ENCODE data around the gene SPTLC3. TPM values are rescaled to one million over a fixed set of nuclear protein-coding genes. Genes with fewer than 3 reads are reported as not detected.

The SPTLC3 gene
- total and polyA plus RNA-seq, 4 donors, result 3.0 to 23.2 (median 11.9) TPM

DNA sequence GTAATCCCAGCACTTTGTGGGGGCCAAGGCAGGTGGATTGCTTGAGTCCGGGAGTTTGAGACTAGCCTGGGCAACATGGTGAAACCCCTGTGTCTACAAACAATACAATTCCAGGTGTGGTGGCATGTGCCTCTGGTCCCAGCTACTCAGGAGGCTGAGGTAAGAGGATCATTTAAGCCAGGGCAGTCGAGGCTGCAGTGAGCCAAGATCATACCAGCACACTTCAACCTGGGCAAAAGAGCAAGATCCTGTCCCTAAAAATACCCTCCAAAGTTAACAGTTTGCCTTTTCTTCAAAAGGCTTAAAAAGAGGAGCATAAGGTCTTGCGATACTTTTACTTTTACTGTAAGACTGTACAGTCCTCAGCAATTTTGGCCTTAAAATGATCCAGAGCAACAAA is 10.7 kb upstream of the SPTLC3 start:
- H3K9me3 ChIP-seq (ENCODE audit: control insufficient read depth in 4 of 4, insufficient read depth in 3 of 4, low read length in 3 of 4), result no peaks in the 10 kb centered on the region
- DNase-seq (no peak), ATAC-seq (ENCODE audit: insufficient read depth, low FRiP score) (no peak)
- H3K4me1 ChIP-seq (ENCODE audit: control insufficient read depth in 5 of 5, insufficient read depth in 5 of 5, low read length in 5 of 5), result no peaks in the 10 kb centered on the region
- H3K27ac ChIP-seq (ENCODE audit: low read depth in 1 of 2, low read length in 1 of 2), result no peak overlapping the region
- no peak overlapping the region for H3K9ac ChIP-seq (ENCODE audit: insufficient read depth in 1 of 2, low read length in 2 of 2)
- H3K27me3 ChIP-seq (ENCODE audit: control insufficient read depth in 3 of 3, insufficient read depth in 3 of 3, low read length in 2 of 3), result no peaks in the 10 kb centered on the region
- WGBS, 2 donors, result 81 to 86% methylated on average over 3 of the region's 3 CpGs
- no peak overlapping the region for H3K4me3 ChIP-seq
- no peaks in the 10 kb centered on the region for H3K36me3 ChIP-seq (ENCODE audit: control insufficient read depth in 4 of 4, insufficient read depth in 4 of 4, low read length in 4 of 4)
- TF ChIP-seq, protein P1, sequence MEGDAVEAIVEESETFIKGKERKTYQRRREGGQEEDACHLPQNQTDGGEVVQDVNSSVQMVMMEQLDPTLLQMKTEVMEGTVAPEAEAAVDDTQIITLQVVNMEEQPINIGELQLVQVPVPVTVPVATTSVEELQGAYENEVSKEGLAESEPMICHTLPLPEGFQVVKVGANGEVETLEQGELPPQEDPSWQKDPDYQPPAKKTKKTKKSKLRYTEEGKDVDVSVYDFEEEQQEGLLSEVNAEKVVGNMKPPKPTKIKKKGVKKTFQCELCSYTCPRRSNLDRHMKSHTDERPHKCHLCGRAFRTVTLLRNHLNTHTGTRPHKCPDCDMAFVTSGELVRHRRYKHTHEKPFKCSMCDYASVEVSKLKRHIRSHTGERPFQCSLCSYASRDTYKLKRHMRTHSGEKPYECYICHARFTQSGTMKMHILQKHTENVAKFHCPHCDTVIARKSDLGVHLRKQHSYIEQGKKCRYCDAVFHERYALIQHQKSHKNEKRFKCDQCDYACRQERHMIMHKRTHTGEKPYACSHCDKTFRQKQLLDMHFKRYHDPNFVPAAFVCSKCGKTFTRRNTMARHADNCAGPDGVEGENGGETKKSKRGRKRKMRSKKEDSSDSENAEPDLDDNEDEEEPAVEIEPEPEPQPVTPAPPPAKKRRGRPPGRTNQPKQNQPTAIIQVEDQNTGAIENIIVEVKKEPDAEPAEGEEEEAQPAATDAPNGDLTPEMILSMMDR (IDR thresholded peaks at IDR 0.05; ENCODE audit: control extremely low read depth, extremely low read depth), result no peak

GRCh38 chr20:12999201-12999600 is 9.6 kb upstream of the SPTLC3 start:
- Histone ChIP-seq H3K27me3 (ENCODE audit: control insufficient read depth in 3 of 3, insufficient read depth in 3 of 3, low read length in 2 of 3) (no peaks in the 10 kb centered on the region), H3K4me1 (ENCODE audit: control insufficient read depth in 5 of 5, insufficient read depth in 5 of 5, low read length in 5 of 5) (no peaks in the 10 kb centered on the region), H3K9me3 (ENCODE audit: control insufficient read depth in 4 of 4, insufficient read depth in 3 of 4, low read length in 3 of 4) (no peaks in the 10 kb centered on the region), H3K4me3 (no peak overlapping the region), H3K36me3 (ENCODE audit: control insufficient read depth in 4 of 4, insufficient read depth in 4 of 4, low read length in 4 of 4) (no peaks in the 10 kb centered on the region), H3K27ac (ENCODE audit: low read depth in 1 of 2, low read length in 1 of 2) (no peak overlapping the region), H3K9ac (ENCODE audit: insufficient read depth in 1 of 2, low read length in 2 of 2) (no peak overlapping the region)
- 89 to 94% methylated on average over 3 of the region's 3 CpGs for WGBS, 2 donors
- TF ChIP-seq, protein P1 (IDR thresholded peaks at IDR 0.05; ENCODE audit: control extremely low read depth, extremely low read depth), result no peak
- DNase-seq, result no peak
- no peak for ATAC-seq (ENCODE audit: insufficient read depth, low FRiP score)

DNA sequence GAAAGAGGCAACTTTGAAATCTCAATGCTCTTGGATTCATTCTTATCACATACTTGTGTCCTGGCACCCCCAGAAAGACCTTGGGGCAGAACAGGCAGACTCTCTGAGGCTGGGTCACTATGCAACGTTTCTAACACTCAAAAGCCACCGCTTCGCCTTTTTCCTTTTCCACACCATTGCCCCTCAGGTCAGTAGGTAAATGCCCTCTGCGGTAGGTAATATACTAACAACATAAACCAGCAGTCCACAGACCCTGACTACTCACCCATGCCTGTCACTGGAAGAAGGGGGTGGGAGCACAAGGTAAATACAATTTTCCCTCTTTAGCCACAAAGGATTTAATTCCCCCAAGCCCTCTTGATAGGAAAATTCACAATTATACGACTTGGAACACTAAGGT is 6.5 kb upstream of the SPTLC3 start:
- Histone ChIP-seq H3K27me3 (ENCODE audit: control insufficient read depth in 3 of 3, insufficient read depth in 3 of 3, low read length in 2 of 3) (no peaks in the 10 kb centered on the region), H3K9ac (ENCODE audit: insufficient read depth in 1 of 2, low read length in 2 of 2) (no peak overlapping the region), H3K27ac (ENCODE audit: low read depth in 1 of 2, low read length in 1 of 2) (no peak overlapping the region), H3K4me1 (ENCODE audit: control insufficient read depth in 5 of 5, insufficient read depth in 5 of 5, low read length in 5 of 5) (no peaks in the 10 kb centered on the region), H3K9me3 (ENCODE audit: control insufficient read depth in 4 of 4, insufficient read depth in 3 of 4, low read length in 3 of 4) (no peaks in the 10 kb centered on the region), H3K4me3 (no peak overlapping the region), H3K36me3 (ENCODE audit: control insufficient read depth in 4 of 4, insufficient read depth in 4 of 4, low read length in 4 of 4) (no peaks in the 10 kb centered on the region)
- WGBS, 2 donors, result 87 to 88% methylated on average over 5 of the region's 5 CpGs
- ATAC-seq (ENCODE audit: insufficient read depth, low FRiP score) (no peak), DNase-seq (no peak)
- TF ChIP-seq, protein P1 (IDR thresholded peaks at IDR 0.05; ENCODE audit: control extremely low read depth, extremely low read depth), result no peak

DNA sequence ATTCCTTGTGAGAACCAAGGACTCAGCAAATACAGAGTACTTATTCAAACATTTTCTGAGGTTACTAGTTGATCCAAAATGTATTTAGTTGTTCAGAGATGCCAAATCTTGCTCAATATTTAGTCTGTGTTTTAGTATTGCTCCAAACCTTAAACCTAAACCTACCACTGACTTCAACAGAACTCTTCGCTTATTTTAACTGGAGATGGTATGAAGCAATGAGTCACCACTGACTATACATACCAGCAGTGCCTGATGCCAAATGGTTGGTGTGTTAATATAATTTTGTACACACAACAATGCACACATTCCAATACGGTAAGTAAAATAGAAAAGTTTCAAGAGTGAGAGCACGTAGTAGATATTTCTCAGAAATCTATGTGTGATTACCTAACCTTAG is 1.9 kb upstream of the SPTLC3 start:
- no peak for ATAC-seq (ENCODE audit: insufficient read depth, low FRiP score)
- H3K4me1 ChIP-seq (ENCODE audit: control insufficient read depth in 5 of 5, insufficient read depth in 5 of 5, low read length in 5 of 5), result peaks cover 0 to 7% (median 5%) of the 10 kb centered on the region in 5 donors
- no peaks in the 10 kb centered on the region for H3K9me3 ChIP-seq (ENCODE audit: control insufficient read depth in 4 of 4, insufficient read depth in 3 of 4, low read length in 3 of 4)
- no peaks in the 10 kb centered on the region for H3K36me3 ChIP-seq (ENCODE audit: control insufficient read depth in 4 of 4, insufficient read depth in 4 of 4, low read length in 4 of 4)
- TF ChIP-seq, protein P1 (IDR thresholded peaks at IDR 0.05; ENCODE audit: control extremely low read depth, extremely low read depth), result no peak
- no peak overlapping the region for H3K9ac ChIP-seq (ENCODE audit: insufficient read depth in 1 of 2, low read length in 2 of 2)
- H3K4me3 ChIP-seq, result no peak overlapping the region
- WGBS, 2 donors, result 54 to 55% methylated on average over 3 of the region's 3 CpGs
- no peak for DNase-seq
- no peaks in the 10 kb centered on the region for H3K27me3 ChIP-seq (ENCODE audit: control insufficient read depth in 3 of 3, insufficient read depth in 3 of 3, low read length in 2 of 3)
- no peak overlapping the region for H3K27ac ChIP-seq (ENCODE audit: low read depth in 1 of 2, low read length in 1 of 2)
